WI38 (cell line): ENCODE measurements around the gene CLEC4D.

Source experiments
- H3K4me3 ChIP-seq: 2 replicates; pipeline ENCODE4 v1.5.1; 2011; ENCODE audit warnings: low read depth, mild to moderate bottlenecking, control low read depth, low read length
- TF ChIP-seq, protein P1 (sequence below): IDR thresholded peaks from 2 replicates; pipeline ENCODE4 v1.5.1; 2012; ENCODE audit warnings: low read depth, mild to moderate bottlenecking, control low read depth, low read length

Gene CLEC4D

DNA sequence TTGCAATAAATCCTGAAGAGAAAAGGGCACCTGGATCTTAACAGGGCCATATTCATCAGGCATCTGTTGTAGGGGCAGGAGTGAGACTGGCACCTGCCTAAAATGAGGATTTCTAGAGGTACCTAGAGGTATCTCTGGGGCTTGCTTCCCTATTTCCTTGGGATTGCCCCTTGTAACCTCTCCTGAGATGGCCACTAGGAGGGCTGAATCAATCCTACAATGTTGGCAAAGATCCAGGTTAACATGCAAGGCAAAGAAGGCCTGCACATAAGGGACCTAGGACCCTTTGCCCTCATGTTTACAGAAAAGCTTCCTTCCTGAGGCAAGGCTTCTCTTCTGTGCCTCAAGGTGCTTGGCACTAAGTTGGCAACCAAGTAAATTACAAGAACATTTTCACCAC is 53.2 kb downstream of the CLEC4D start:
- TF ChIP-seq, protein P1, sequence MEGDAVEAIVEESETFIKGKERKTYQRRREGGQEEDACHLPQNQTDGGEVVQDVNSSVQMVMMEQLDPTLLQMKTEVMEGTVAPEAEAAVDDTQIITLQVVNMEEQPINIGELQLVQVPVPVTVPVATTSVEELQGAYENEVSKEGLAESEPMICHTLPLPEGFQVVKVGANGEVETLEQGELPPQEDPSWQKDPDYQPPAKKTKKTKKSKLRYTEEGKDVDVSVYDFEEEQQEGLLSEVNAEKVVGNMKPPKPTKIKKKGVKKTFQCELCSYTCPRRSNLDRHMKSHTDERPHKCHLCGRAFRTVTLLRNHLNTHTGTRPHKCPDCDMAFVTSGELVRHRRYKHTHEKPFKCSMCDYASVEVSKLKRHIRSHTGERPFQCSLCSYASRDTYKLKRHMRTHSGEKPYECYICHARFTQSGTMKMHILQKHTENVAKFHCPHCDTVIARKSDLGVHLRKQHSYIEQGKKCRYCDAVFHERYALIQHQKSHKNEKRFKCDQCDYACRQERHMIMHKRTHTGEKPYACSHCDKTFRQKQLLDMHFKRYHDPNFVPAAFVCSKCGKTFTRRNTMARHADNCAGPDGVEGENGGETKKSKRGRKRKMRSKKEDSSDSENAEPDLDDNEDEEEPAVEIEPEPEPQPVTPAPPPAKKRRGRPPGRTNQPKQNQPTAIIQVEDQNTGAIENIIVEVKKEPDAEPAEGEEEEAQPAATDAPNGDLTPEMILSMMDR: no peak
- no peak overlapping the region for H3K4me3 ChIP-seq
